Choroid plexus epithelial cell (primary cell): ENCODE results near the gene DYSF.

Experiments
- DNase-seq: peaks from one replicate; pipeline ENCODE4 v3.0.0-alpha.2; 2010; ENCODE audit warnings: low read depth
- H3K4me3 ChIP-seq: 2 replicates; pipeline ENCODE4 v1.5.1; 2011; ENCODE audit warnings: low read depth, mild to moderate bottlenecking, control low read depth, low read length, moderate library complexity
- CTCF ChIP-seq: conservative IDR thresholded peaks from 2 replicates; pipeline ENCODE4 v1.5.1; 2011; ENCODE audit warnings: low read depth, mild to moderate bottlenecking, control low read depth, inconsistent platforms, low read length, moderate library complexity

DYSF gene

GRCh38 chr2:71730785-71731383 lies 277.5 kb downstream of the DYSF start:
- no peak for DNase-seq
- no peak overlapping the region for H3K4me3 ChIP-seq
- no peak for TF ChIP-seq CTCF

GRCh38 chr2:71734620-71735019 lies 281.3 kb downstream of the DYSF start:
- no peak for DNase-seq
- TF ChIP-seq CTCF: no peak
- no peak overlapping the region for H3K4me3 ChIP-seq

- no peak for TF ChIP-seq CTCF
- DNase-seq: no peak
- H3K4me3 ChIP-seq: no peak overlapping the region
These were observed 282.3 kb downstream of the DYSF start for GRCh38 chr2:71735676-71736075.
